Sigmoid colon (tissue), 7 donors: Measurements from ENCODE around the gene HCN4. TPM values are rescaled to one million over a fixed set of nuclear protein-coding genes. Genes with fewer than 3 reads are reported as not detected.

Experiments used
- DNase-seq: peaks from one replicate; pipeline ENCODE4 v3.0.0-alpha.2; 2019
- H3K27ac ChIP-seq, 4 donors: fragments of 200-600 bp; sonication (generic); one replicate each; pipeline ENCODE4 v1.5.1; 2016 to 2019; ENCODE audit warnings: mild to moderate bottlenecking in 1 of 4
- H3K27me3 ChIP-seq, 3 donors: fragments of 200-600 bp; sonication (generic); one replicate each; pipeline ENCODE4 v1.5.1; 2019; ENCODE audit warnings: mild to moderate bottlenecking in 1 of 3
- H3K36me3 ChIP-seq, 4 donors: fragments of 200-600 bp; sonication (generic); one replicate each; pipeline ENCODE4 v1.5.1; 2016 to 2019
- H3K4me1 ChIP-seq, 4 donors: fragments of 200-600 bp; sonication (generic); one replicate each; pipeline ENCODE4 v1.5.1; 2017 to 2019
- H3K4me3 ChIP-seq, 4 donors: fragments of 200-600 bp; sonication (generic); one replicate each; pipeline ENCODE4 v1.5.1; 2017 to 2019; ENCODE audit warnings: mild to moderate bottlenecking in 2 of 4, moderate library complexity in 1 of 4
- H3K9me3 ChIP-seq, 4 donors: fragments of 200-600 bp in 3 of 4; sonication (generic) in 3 of 4; one replicate each; pipeline versions ENCODE4 v1.5.1 to v1.6.1; 2013 to 2019
- EP300 ChIP-seq, 4 donors: sonication (generic); formaldehyde crosslinking; IDR thresholded peaks; one replicate each; pipeline ENCODE4 v1.6.1; 2017; ENCODE audit warnings: antibody characterized with exemption in 4 of 4
- POLR2A ChIP-seq, 2 donors: fragments of 450-650 bp; IDR thresholded peaks; one replicate each; pipeline ENCODE4 v1.6.1; 2016; ENCODE audit warnings: antibody characterized with exemption in 2 of 2, mild to moderate bottlenecking in 2 of 2, moderate library complexity in 2 of 2
- POLR2AphosphoS5 ChIP-seq, 4 donors: sonication (generic); formaldehyde crosslinking; IDR thresholded peaks; one replicate each; pipeline ENCODE4 v1.6.1; 2017; ENCODE audit warnings: antibody characterized with exemption in 4 of 4
- WGBS, 2 donors: extraction: QIAGEN DNeasy Blood & Tissue Kit; methylation state at CpG; one replicate each; pipeline ENCODE4 v1.1.7; 2013; 5-methylcytosine and 5-hydroxymethylcytosine counted together
- intact Hi-C: fragments of 100-400 bp; cut with DNase I; formaldehyde crosslinking; loops from one replicate; pipeline ENCODE4 v1.15.1; 2023
- polyA plus RNA-seq, 3 donors: library from polyadenylated mRNA; stranded (reverse); fragments of 200-250 nt; gene quantifications; one replicate each; pipeline ENCODE4 v1.2.3, GENCODE V29; 2013
- total RNA-seq, 4 donors: library from RNA; depleted of rRNA; stranded (reverse); fragments of >200 nt; gene quantifications; one replicate each; pipeline ENCODE4 v1.1.0, GENCODE V29; 2016
- TF ChIP-seq, protein P1 (sequence below), 4 experiments: fragments of 450-650 bp in 3 of 4; fragments of 200-600 bp in 1 of 4; IDR thresholded peaks; one replicate each; pipeline ENCODE4 v1.5.1; 2016 to 2019; ENCODE audit warnings: antibody characterized with exemption in 4 of 4, mild to moderate bottlenecking in 3 of 4, moderate library complexity in 2 of 4
- donor health status: healthy with polysubstance abuse.
- donor health status: Bipolar disorder and iron deficiency.
- donor health status: healthy.

Gene HCN4
- total and polyA plus RNA-seq, 7 donors = under 0.01 to 0.04 TPM; not detected in 5

DNA sequence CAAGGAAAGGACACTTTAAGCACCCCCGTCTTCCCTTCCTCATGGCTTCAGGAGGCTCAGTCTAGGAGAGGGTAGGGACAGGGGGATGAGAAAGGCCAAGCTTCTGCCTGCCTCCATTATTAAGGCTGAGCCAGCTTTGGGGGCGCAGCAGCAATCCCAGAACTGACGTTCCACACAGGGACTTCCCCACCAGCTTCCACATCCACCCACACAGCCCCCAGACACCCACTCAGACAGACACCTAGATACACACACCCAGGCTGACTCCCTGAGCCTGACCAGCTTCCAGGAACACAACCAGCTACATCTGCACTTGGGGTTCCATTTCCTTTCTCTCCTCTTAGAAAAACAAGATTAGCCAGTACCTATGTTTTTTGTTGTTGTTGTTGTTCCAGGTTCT is 4.7 kb downstream of the HCN4 start:
- intact Hi-C loops = no loop called here
- 83 to 86% methylated on average over 3 of the region's 3 CpGs for WGBS, 2 donors

DNA sequence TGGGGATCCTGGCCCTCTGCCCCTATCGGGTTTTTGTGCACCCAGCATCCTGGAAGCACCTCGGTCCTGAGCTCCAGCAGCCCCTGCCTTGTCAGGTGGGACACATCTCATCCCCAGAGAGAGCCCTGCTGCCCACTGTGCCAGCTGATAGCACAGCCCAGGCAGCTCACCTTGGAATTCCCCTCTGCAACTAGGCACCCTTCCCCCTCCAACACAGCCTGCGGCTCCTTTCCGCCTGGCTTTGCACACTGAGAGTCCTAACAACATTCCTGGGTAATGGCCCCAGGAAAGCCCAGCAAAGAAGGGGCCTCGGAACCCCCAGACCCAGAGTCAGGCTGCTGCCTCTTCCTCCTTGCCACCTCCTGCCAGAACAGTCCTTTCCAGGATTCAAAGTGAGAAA is 5.9 kb downstream of the HCN4 start:
- Histone ChIP-seq H3K4me1 (peaks cover 0 to 11% (median 10%) of the 10 kb centered on the region in 4 donors), H3K36me3 (no peaks in the 10 kb centered on the region), H3K4me3 (no peak overlapping the region), H3K9me3 (no peaks in the 10 kb centered on the region), H3K27me3 (peaks cover 15 to 57% (median 24%) of the 10 kb centered on the region in 3 donors), H3K27ac (no peak overlapping the region)
- TF ChIP-seq POLR2AphosphoS5 (IDR thresholded peaks at IDR 0.05) = no peak
- TF ChIP-seq EP300 (IDR thresholded peaks at IDR 0.05) = no peak
- TF ChIP-seq, protein P1, sequence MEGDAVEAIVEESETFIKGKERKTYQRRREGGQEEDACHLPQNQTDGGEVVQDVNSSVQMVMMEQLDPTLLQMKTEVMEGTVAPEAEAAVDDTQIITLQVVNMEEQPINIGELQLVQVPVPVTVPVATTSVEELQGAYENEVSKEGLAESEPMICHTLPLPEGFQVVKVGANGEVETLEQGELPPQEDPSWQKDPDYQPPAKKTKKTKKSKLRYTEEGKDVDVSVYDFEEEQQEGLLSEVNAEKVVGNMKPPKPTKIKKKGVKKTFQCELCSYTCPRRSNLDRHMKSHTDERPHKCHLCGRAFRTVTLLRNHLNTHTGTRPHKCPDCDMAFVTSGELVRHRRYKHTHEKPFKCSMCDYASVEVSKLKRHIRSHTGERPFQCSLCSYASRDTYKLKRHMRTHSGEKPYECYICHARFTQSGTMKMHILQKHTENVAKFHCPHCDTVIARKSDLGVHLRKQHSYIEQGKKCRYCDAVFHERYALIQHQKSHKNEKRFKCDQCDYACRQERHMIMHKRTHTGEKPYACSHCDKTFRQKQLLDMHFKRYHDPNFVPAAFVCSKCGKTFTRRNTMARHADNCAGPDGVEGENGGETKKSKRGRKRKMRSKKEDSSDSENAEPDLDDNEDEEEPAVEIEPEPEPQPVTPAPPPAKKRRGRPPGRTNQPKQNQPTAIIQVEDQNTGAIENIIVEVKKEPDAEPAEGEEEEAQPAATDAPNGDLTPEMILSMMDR (IDR thresholded peaks at IDR 0.05) = no peak
- TF ChIP-seq POLR2A (IDR thresholded peaks at IDR 0.05) = no peak
- DNase-seq = no peak
- intact Hi-C loops = no loop called here
- WGBS, 2 donors = 80 to 89% methylated on average over 5 of the region's 5 CpGs

More for the DNA sequence above, 4.7 kb downstream of the HCN4 start:
- Histone ChIP-seq H3K9me3 (no peaks in the 10 kb centered on the region), H3K36me3 (no peaks in the 10 kb centered on the region), H3K4me3 (no peak overlapping the region), H3K27ac (no peak overlapping the region), H3K4me1 (peaks cover 0 to 23% (median 21%) of the 10 kb centered on the region in 4 donors), H3K27me3 (peaks cover 26 to 69% (median 36%) of the 10 kb centered on the region in 3 donors)
- TF ChIP-seq, protein P1 (IDR thresholded peaks at IDR 0.05) = no peak
- TF ChIP-seq EP300 (IDR thresholded peaks at IDR 0.05) = no peak
- TF ChIP-seq POLR2AphosphoS5 (IDR thresholded peaks at IDR 0.05) = no peak
- TF ChIP-seq POLR2A (IDR thresholded peaks at IDR 0.05) = no peak
- DNase-seq = no peak

DNA sequence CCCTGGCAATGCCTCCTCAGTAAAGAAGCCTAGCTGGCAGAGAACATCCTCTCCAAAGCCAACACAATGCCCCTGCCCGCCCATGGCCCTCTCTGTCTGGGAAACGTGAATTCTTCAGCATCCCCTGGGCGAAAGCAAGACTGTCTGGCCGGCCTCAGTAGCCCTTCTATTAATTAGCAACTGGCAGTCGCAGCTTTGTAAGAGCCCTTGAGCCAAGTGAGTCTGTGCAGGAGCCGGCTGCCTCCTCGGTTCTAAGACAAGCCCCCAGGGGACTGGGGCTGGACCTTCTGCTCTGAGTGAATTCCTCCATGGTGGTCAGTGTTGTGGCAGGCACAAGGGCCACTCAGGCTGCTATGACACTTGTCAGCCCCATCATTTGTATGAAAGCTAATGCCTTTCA is 7.4 kb downstream of the HCN4 start:
- Histone ChIP-seq H3K9me3 (no peaks in the 10 kb centered on the region), H3K27ac (no peak overlapping the region), H3K4me3 (no peak overlapping the region), H3K36me3 (no peaks in the 10 kb centered on the region), H3K4me1 (no peaks in the 10 kb centered on the region), H3K27me3 (peaks cover 5 to 42% (median 9%) of the 10 kb centered on the region in 3 donors)
- intact Hi-C loops = no loop called here
- no peak for DNase-seq
- WGBS, 2 donors = 75 to 87% methylated on average over 7 of the region's 7 CpGs
- TF ChIP-seq POLR2AphosphoS5 (IDR thresholded peaks at IDR 0.05) (no peak), EP300 (IDR thresholded peaks at IDR 0.05) (no peak), POLR2A (IDR thresholded peaks at IDR 0.05) (no peak)
- TF ChIP-seq, protein P1 (IDR thresholded peaks at IDR 0.05) = no peak

DNA sequence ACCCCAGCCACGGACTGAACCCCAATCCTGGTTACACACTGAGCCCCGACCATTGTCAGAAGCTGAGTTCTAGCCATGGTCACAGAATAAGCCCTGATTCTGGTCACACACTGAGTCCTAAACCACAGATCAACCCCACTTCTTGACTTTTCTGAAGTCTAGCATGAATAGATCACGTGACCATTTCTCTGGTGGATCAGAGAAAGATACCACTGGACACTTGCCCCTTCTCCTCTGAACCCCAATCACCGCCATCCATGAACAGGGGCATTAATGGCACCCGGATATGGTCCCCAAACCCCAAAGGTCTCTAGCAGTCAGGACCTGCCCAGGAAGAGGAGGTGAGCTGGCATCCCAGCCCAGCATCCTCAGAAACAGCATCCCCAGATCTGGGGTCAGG is 9.1 kb downstream of the HCN4 start:
- 84 to 86% methylated on average over 5 of the region's 5 CpGs for WGBS, 2 donors
- no peaks in the 10 kb centered on the region for H3K36me3 ChIP-seq
- no peaks in the 10 kb centered on the region for H3K4me1 ChIP-seq
- TF ChIP-seq EP300 (IDR thresholded peaks at IDR 0.05) = no peak
- TF ChIP-seq, protein P1 (IDR thresholded peaks at IDR 0.05) = no peak
- no peak for TF ChIP-seq POLR2AphosphoS5 (IDR thresholded peaks at IDR 0.05)
- TF ChIP-seq POLR2A (IDR thresholded peaks at IDR 0.05) = no peak
- intact Hi-C loops = no loop called here
- H3K9me3 ChIP-seq = no peaks in the 10 kb centered on the region
- peaks cover 0 to 25% (median 0%) of the 10 kb centered on the region in 3 donors for H3K27me3 ChIP-seq
- no peak for DNase-seq
- no peak overlapping the region for H3K27ac ChIP-seq
- no peak overlapping the region for H3K4me3 ChIP-seq
